SK-N-SH (cell line): ENCODE results near the gene IFNA21.
"Not testable (repeated sequence)": the region's sequence is repeated elsewhere in the genome, so short reads cannot be mapped to it uniquely, and the experiment has no call there.

ENCODE experiments used
- EP300 ChIP-seq, 2 experiments: IDR thresholded peaks; 2 replicates each; pipeline versions ENCODE4 v1.4.0 to v1.6.1; 2012; ENCODE audit warnings: borderline replicate concordance in 1 of 2, low read depth in 1 of 2, low read length in 1 of 2
- FOXM1 ChIP-seq: IDR thresholded peaks from 2 replicates; pipeline ENCODE4 v1.4.0; 2012; ENCODE audit warnings: low read depth, mild to moderate bottlenecking
- MEF2A ChIP-seq: IDR thresholded peaks from 2 replicates; pipeline ENCODE4 v1.4.0; 2012; ENCODE audit warnings: low read depth, borderline replicate concordance
- MXI1 ChIP-seq: IDR thresholded peaks from 2 replicates; pipeline ENCODE4 v1.6.1; 2012; ENCODE audit warnings: mild to moderate bottlenecking, low read depth, low read length, improper control_type of control experiment
- NFIC ChIP-seq: IDR thresholded peaks from 2 replicates; pipeline ENCODE4 v1.4.0; 2012; ENCODE audit warnings: borderline replicate concordance
- POLR2AphosphoS5 ChIP-seq: IDR thresholded peaks from 2 replicates; pipeline ENCODE4 v1.6.1; 2012; ENCODE audit warnings: low read depth, low read length
- RAD21 ChIP-seq: IDR thresholded peaks from 2 replicates; pipeline ENCODE4 v1.6.1; 2012; ENCODE audit warnings: mild to moderate bottlenecking, low read length
- RFX5 ChIP-seq: IDR thresholded peaks from 2 replicates; pipeline ENCODE4 v1.6.1; 2012; ENCODE audit warnings: mild to moderate bottlenecking, improper control_type of control experiment, low read length
- TAF1 ChIP-seq: IDR thresholded peaks from 2 replicates; pipeline ENCODE4 v1.6.1; 2012; ENCODE audit warnings: low read depth, mild to moderate bottlenecking, low read length, moderate library complexity, borderline replicate concordance
- TCF12 ChIP-seq: IDR thresholded peaks from 2 replicates; pipeline ENCODE4 v1.4.0; 2012
- TF ChIP-seq, protein P1 (sequence below): fragments of 200-600 bp; sonication (generic); IDR thresholded peaks from 2 replicates; pipeline ENCODE4 v1.6.1; 2017; ENCODE audit warnings: antibody characterized with exemption, mild to moderate bottlenecking, moderate library complexity
- TF ChIP-seq, protein P2 (sequence below): IDR thresholded peaks from 2 replicates; pipeline ENCODE4 v1.6.1; 2012; ENCODE audit warnings: mild to moderate bottlenecking, low read depth, low read length, moderate library complexity
- TF ChIP-seq, protein P3 (sequence below): fragments of 150-350 bp; IDR thresholded peaks from 2 replicates; pipeline ENCODE4 v1.6.1; 2017; ENCODE audit warnings: antibody characterized with exemption, low read length, low read depth, borderline replicate concordance
- TF ChIP-seq, protein P4 (sequence below): fragments of 150-350 bp; IDR thresholded peaks from 2 replicates; pipeline ENCODE4 v1.6.1; 2016; ENCODE audit warnings: mild to moderate bottlenecking, low read depth, low read length

DNA sequence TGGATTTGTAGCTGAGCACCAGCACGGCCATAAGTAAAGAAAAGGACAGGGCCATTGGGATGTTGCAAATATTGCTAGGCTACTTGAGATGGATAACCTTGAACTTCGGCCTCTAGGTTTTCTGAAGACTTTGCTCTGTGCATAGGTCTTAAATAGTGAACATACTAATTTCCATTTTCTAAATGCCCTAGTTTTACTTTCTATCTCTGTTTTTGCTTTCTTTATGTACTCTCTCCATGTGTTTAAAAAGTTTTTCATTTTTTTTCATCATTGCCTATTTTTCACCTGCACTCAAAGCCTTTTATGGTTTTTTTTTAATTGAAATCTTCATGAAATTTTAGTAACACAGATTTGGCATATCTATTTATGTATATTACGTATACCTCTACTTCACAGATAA is 40.6 kb upstream of the IFNA21 start, which contains the start of gene IFNA10:
- TF ChIP-seq, protein P1, sequence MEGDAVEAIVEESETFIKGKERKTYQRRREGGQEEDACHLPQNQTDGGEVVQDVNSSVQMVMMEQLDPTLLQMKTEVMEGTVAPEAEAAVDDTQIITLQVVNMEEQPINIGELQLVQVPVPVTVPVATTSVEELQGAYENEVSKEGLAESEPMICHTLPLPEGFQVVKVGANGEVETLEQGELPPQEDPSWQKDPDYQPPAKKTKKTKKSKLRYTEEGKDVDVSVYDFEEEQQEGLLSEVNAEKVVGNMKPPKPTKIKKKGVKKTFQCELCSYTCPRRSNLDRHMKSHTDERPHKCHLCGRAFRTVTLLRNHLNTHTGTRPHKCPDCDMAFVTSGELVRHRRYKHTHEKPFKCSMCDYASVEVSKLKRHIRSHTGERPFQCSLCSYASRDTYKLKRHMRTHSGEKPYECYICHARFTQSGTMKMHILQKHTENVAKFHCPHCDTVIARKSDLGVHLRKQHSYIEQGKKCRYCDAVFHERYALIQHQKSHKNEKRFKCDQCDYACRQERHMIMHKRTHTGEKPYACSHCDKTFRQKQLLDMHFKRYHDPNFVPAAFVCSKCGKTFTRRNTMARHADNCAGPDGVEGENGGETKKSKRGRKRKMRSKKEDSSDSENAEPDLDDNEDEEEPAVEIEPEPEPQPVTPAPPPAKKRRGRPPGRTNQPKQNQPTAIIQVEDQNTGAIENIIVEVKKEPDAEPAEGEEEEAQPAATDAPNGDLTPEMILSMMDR, result not testable (repeated sequence)
- TF ChIP-seq, protein P2, sequence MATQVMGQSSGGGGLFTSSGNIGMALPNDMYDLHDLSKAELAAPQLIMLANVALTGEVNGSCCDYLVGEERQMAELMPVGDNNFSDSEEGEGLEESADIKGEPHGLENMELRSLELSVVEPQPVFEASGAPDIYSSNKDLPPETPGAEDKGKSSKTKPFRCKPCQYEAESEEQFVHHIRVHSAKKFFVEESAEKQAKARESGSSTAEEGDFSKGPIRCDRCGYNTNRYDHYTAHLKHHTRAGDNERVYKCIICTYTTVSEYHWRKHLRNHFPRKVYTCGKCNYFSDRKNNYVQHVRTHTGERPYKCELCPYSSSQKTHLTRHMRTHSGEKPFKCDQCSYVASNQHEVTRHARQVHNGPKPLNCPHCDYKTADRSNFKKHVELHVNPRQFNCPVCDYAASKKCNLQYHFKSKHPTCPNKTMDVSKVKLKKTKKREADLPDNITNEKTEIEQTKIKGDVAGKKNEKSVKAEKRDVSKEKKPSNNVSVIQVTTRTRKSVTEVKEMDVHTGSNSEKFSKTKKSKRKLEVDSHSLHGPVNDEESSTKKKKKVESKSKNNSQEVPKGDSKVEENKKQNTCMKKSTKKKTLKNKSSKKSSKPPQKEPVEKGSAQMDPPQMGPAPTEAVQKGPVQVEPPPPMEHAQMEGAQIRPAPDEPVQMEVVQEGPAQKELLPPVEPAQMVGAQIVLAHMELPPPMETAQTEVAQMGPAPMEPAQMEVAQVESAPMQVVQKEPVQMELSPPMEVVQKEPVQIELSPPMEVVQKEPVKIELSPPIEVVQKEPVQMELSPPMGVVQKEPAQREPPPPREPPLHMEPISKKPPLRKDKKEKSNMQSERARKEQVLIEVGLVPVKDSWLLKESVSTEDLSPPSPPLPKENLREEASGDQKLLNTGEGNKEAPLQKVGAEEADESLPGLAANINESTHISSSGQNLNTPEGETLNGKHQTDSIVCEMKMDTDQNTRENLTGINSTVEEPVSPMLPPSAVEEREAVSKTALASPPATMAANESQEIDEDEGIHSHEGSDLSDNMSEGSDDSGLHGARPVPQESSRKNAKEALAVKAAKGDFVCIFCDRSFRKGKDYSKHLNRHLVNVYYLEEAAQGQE, result not testable (repeated sequence)
- not testable (repeated sequence) for TF ChIP-seq TCF12; TAF1; EP300 (IDR thresholded peaks at IDR 0.05; ENCODE audit: borderline replicate concordance in 1 of 2, low read depth in 1 of 2, low read length in 1 of 2); MXI1; RAD21; MEF2A; POLR2AphosphoS5; NFIC; FOXM1; RFX5
- TF ChIP-seq, protein P3, sequence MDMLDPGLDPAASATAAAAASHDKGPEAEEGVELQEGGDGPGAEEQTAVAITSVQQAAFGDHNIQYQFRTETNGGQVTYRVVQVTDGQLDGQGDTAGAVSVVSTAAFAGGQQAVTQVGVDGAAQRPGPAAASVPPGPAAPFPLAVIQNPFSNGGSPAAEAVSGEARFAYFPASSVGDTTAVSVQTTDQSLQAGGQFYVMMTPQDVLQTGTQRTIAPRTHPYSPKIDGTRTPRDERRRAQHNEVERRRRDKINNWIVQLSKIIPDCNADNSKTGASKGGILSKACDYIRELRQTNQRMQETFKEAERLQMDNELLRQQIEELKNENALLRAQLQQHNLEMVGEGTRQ, result not testable (repeated sequence)
- TF ChIP-seq, protein P4, sequence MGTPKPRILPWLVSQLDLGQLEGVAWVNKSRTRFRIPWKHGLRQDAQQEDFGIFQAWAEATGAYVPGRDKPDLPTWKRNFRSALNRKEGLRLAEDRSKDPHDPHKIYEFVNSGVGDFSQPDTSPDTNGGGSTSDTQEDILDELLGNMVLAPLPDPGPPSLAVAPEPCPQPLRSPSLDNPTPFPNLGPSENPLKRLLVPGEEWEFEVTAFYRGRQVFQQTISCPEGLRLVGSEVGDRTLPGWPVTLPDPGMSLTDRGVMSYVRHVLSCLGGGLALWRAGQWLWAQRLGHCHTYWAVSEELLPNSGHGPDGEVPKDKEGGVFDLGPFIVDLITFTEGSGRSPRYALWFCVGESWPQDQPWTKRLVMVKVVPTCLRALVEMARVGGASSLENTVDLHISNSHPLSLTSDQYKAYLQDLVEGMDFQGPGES, result not testable (repeated sequence)
